PC-9 (cell line): ENCODE data around the gene FRMPD2. TPM values are rescaled to one million over a fixed set of nuclear protein-coding genes. Genes with fewer than 3 reads are reported as not detected.

ENCODE experiments used
- BruUV-seq: library from RNA; stranded (reverse); fragments of 400-500 nt; replicated peaks from 2 replicates; lab custom pipeline; 2021; lab: Mats Ljungman, UMichigan
- CTCF ChIA-PET: fragments of 300-600 bp; sonication (Branson Sonifier 250); formaldehyde crosslinking; loops from one replicate; lab custom pipeline; 2022; ENCODE audit warnings: antibody characterized with exemption; lab: Charles Lee
- POLR2A ChIA-PET: fragments of 300-600 bp; sonication (Branson Sonifier 250); formaldehyde crosslinking; loops from one replicate; lab custom pipeline; 2022; ENCODE audit warnings: antibody characterized with exemption; ENCODE audit not compliant: unreplicated experiment; lab: Charles Lee
- DNase-seq, 2 experiments: peaks; one replicate each; pipeline versions ENCODE4 v3.0.0 to v3.0.0-alpha.2; 2015 to 2022; ENCODE audit warnings: mixed read lengths in 1 of 2
- H2AFZ ChIP-seq: fragments of 200-600 bp; sonication (generic); 2 replicates; pipeline ENCODE4 v1.8.1; 2017; ENCODE audit warnings: antibody characterized with exemption
- H3F3A ChIP-seq: fragments of 200-600 bp; sonication (generic); 2 replicates; pipeline ENCODE4 v1.8.1; 2017; ENCODE audit warnings: antibody characterized with exemption, mild to moderate bottlenecking, low read depth; ENCODE audit not compliant: insufficient read depth
- H3K27ac ChIP-seq: fragments of 200-600 bp; sonication (generic); 2 replicates; pipeline ENCODE4 v1.6.1; 2016; ENCODE audit warnings: mixed run types
- H3K27me3 ChIP-seq: fragments of 200-600 bp; sonication (generic); 2 replicates; pipeline ENCODE4 v1.6.1; 2016; ENCODE audit warnings: low read depth, mixed run types; ENCODE audit not compliant: insufficient read depth
- H3K36me3 ChIP-seq: fragments of 200-600 bp; sonication (generic); 2 replicates; pipeline ENCODE4 v1.6.1; 2016; ENCODE audit warnings: low read depth, mixed run types
- H3K4me1 ChIP-seq: fragments of 200-600 bp; sonication (generic); replicated peaks from 2 replicates; pipeline ENCODE4 v1.6.1; 2016; ENCODE audit warnings: mixed run types; ENCODE audit not compliant: insufficient read depth
- H3K4me2 ChIP-seq: fragments of 200-600 bp; sonication (generic); 2 replicates; pipeline ENCODE4 v1.6.1; 2017; ENCODE audit warnings: mixed run types
- H3K4me3 ChIP-seq: fragments of 200-600 bp; sonication (generic); 2 replicates; pipeline ENCODE4 v1.6.1; 2016; ENCODE audit warnings: mixed run types
- H3K79me2 ChIP-seq: fragments of 200-600 bp; sonication (generic); 2 replicates; pipeline ENCODE4 v1.6.1; 2017; ENCODE audit warnings: low read depth, mixed run types
- H3K9me2 ChIP-seq: fragments of 200-600 bp; sonication (generic); 2 replicates; pipeline ENCODE4 v1.8.1; 2017; ENCODE audit warnings: mild to moderate bottlenecking; ENCODE audit not compliant: insufficient read depth
- H3K9me3 ChIP-seq: fragments of 200-600 bp; sonication (generic); 2 replicates; pipeline ENCODE4 v1.8.1; 2016; ENCODE audit warnings: low read depth; ENCODE audit not compliant: insufficient read depth
- H4K20me1 ChIP-seq: fragments of 200-600 bp; sonication (generic); 2 replicates; pipeline ENCODE4 v1.8.1; 2017; ENCODE audit not compliant: insufficient read depth
- CTCF ChIP-seq: fragments of 200-600 bp; sonication (generic); conservative IDR thresholded peaks from 2 replicates; pipeline ENCODE4 v1.6.1; 2017; ENCODE audit warnings: mixed run types, antibody characterized with exemption, mild to moderate bottlenecking, moderate library complexity
- EZH2 ChIP-seq: fragments of 200-600 bp; sonication (generic); IDR thresholded peaks from 2 replicates; pipeline ENCODE4 v1.8.0; 2017; ENCODE audit warnings: antibody characterized with exemption, low read depth
- intact Hi-C: fragments of 100-400 bp; cut with micrococcal nuclease; formaldehyde crosslinking; loops from one replicate; pipeline ENCODE4 v1.10.0; 2022; ENCODE audit not compliant: unreplicated experiment
- total RNA-seq: library from RNA; stranded (reverse); gene quantifications from 2 replicates; pipeline ENCODE4 v1.2.3, GENCODE V29; 2021

Gene FRMPD2
- total RNA-seq, 1 experiment from 2014 or later, result 2.4 TPM

- no peak overlapping the region for H2AFZ ChIP-seq
- H3K9me3 ChIP-seq, result no peaks in the 10 kb centered on the region
- no peaks in the 10 kb centered on the region for H3K4me1 ChIP-seq
- no TSS peak for BruUV-seq
- H3K9me2 ChIP-seq, result no peaks in the 10 kb centered on the region
- H3K4me2 ChIP-seq, result no peak overlapping the region
- H3K27ac ChIP-seq, result no peak overlapping the region
- H4K20me1 ChIP-seq, result no peaks in the 10 kb centered on the region
- CTCF ChIA-PET, result no interaction called here
- no peaks in the 10 kb centered on the region for H3K36me3 ChIP-seq
- POLR2A ChIA-PET, result no interaction called here
- H3K4me3 ChIP-seq, result no peak overlapping the region
- DNase-seq, result no peak
- no peak for TF ChIP-seq CTCF
- TF ChIP-seq EZH2, result no peak
- H3K27me3 ChIP-seq, result no peaks in the 10 kb centered on the region
- intact Hi-C loops, result no loop called here
- H3F3A ChIP-seq, result no peaks in the 10 kb centered on the region
- H3K79me2 ChIP-seq, result no peaks in the 10 kb centered on the region
These were observed 40.2 kb downstream of the FRMPD2 start for GRCh38 chr10:48234295-48234694.

- ChIA-PET CTCF (no interaction called here), POLR2A (interaction anchor here (0.6 kb wide), 1 partner anchor 76 kb away, joined by 3 read pairs; no protein-coding TSS in a partner anchor)
- DNase-seq, result no peak
- Histone ChIP-seq H3K4me1 (no peaks in the 10 kb centered on the region), H3K4me2 (no peak overlapping the region), H3K4me3 (no peak overlapping the region), H3K9me3 (no peaks in the 10 kb centered on the region), H2AFZ (no peak overlapping the region), H3F3A (no peaks in the 10 kb centered on the region), H3K79me2 (no peaks in the 10 kb centered on the region), H3K36me3 (no peaks in the 10 kb centered on the region), H4K20me1 (no peaks in the 10 kb centered on the region), H3K9me2 (no peaks in the 10 kb centered on the region; the same call in 1 of the 2 replicates), H3K27ac (no peak overlapping the region), H3K27me3 (no peaks in the 10 kb centered on the region)
- no TSS peak for BruUV-seq
- TF ChIP-seq EZH2, result no peak
- TF ChIP-seq CTCF, result no peak
- intact Hi-C loops, result no loop called here
These were observed 40.9 kb downstream of the FRMPD2 start for GRCh38 chr10:48233559-48234005.

- Histone ChIP-seq H3K4me3 (no peak overlapping the region), H3F3A (no peaks in the 10 kb centered on the region), H3K27me3 (no peaks in the 10 kb centered on the region), H3K9me3 (no peaks in the 10 kb centered on the region), H3K79me2 (no peaks in the 10 kb centered on the region), H3K9me2 (no peaks in the 10 kb centered on the region; the same call in 1 of the 2 replicates), H3K27ac (no peak overlapping the region), H3K4me2 (no peak overlapping the region), H3K4me1 (no peaks in the 10 kb centered on the region), H2AFZ (no peak overlapping the region), H4K20me1 (no peaks in the 10 kb centered on the region), H3K36me3 (no peaks in the 10 kb centered on the region)
- CTCF ChIA-PET, result no interaction called here
- no TSS peak for BruUV-seq
- TF ChIP-seq CTCF, result no peak
- TF ChIP-seq EZH2, result no peak
- intact Hi-C loops, result no loop called here
- POLR2A ChIA-PET, result no interaction called here
- DNase-seq, result no peak
These were observed 41.6 kb downstream of the FRMPD2 start for GRCh38 chr10:48232717-48233447.
